PFSK-1 (cell line): ENCODE data around the gene OLFML1.

Source experiments
- POLR2AphosphoS5 ChIP-seq: IDR thresholded peaks from 2 replicates; pipeline ENCODE4 v1.6.1; 2012; ENCODE audit warnings: low read depth, mild to moderate bottlenecking, control low read depth, low read length, moderate library complexity
- REST ChIP-seq, 2 experiments: IDR thresholded peaks; 2 replicates each; pipeline versions ENCODE4 v1.6.1 to v1.8.0; 2011 to 2012; ENCODE audit warnings: low read depth in 2 of 2, low read length in 2 of 2, control low read depth in 1 of 2, inconsistent platforms in 1 of 2, mild to moderate bottlenecking in 1 of 2, moderate library complexity in 1 of 2; ENCODE audit not compliant: insufficient read depth in 1 of 2

GRCh38 chr11:7528514-7529049, 43.3 kb downstream of the OLFML1 start:
- TF ChIP-seq POLR2AphosphoS5 = no peak
- no peak for TF ChIP-seq REST (IDR thresholded peaks at IDR 0.05; ENCODE audit: insufficient read depth in 1 of 2, low read depth in 2 of 2, low read length in 2 of 2)
